Measurements from ENCODE around the gene FADS2.

DNA sequence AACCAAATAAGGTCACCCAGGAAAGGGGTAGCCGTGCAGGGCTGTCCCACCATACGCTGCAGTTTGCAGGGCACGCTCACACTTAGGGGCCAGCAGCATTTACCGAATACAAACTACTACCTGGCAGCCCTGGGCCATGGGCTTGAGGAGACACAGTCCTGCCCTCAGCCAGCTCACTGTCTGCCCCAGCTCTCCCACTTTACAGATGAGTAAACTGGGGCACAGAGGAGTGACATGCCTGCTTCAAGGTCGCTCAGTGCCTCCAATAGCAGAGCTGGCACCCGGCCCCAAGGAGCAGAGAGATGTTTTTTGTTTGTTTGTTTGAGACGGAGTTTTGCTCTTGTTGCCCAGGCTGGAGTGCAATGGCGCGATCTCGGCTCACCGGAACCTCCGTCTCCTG is 60.5 kb downstream of the FADS2 start:
- TF ChIP-seq, protein P1, sequence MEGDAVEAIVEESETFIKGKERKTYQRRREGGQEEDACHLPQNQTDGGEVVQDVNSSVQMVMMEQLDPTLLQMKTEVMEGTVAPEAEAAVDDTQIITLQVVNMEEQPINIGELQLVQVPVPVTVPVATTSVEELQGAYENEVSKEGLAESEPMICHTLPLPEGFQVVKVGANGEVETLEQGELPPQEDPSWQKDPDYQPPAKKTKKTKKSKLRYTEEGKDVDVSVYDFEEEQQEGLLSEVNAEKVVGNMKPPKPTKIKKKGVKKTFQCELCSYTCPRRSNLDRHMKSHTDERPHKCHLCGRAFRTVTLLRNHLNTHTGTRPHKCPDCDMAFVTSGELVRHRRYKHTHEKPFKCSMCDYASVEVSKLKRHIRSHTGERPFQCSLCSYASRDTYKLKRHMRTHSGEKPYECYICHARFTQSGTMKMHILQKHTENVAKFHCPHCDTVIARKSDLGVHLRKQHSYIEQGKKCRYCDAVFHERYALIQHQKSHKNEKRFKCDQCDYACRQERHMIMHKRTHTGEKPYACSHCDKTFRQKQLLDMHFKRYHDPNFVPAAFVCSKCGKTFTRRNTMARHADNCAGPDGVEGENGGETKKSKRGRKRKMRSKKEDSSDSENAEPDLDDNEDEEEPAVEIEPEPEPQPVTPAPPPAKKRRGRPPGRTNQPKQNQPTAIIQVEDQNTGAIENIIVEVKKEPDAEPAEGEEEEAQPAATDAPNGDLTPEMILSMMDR (IDR thresholded peaks at IDR 0.05), result no peak
- TF ChIP-seq POLR2A (IDR thresholded peaks at IDR 0.05) (no peak), EP300 (IDR thresholded peaks at IDR 0.05) (no peak)
